ENCODE measurements around the gene UIMC1.

The UIMC1 gene

GRCh38 chr5:176912115-176912514, 94.5 kb downstream of the UIMC1 start:
- TF ChIP-seq CTCF (conservative IDR thresholded peaks at IDR 0.05) (no peak), ZFX (IDR thresholded peaks at IDR 0.05) (no peak)
- H3K27ac ChIP-seq, result no peak overlapping the region

DNA sequence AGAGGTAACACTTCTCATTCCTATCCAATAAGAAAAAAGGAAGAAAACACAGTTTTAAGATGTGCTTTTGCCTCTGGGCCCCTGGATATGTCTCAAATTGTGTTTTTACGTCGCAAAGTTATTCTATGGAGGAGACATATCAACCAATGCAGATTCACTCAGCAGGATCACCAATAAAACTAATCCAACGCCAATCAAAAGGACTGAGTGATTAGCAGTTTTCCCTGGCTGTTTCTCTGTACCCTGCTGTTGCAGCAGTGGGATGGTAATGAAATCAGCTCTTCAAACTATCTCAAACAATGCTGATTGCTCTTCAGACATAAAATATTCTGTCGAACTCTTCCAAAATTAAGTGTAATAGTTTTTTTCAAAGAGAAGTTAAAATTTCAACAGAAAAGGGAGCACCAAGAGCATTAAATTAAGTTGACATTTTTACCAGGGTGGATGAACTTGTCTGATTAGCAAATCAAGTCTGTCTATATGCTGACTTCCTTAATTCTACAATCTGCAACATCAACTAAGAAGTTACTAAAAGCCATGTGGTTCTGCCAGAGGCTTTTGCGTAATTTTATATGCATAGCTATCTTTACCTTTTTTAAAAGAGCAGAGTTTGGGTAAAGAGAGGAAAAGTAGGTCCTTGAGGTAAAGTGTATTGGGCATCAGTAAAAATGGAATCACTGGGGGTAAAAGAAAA, 97.8 kb downstream of the UIMC1 start:
- TF ChIP-seq CTCF (conservative IDR thresholded peaks at IDR 0.05), result no peak
- no peak for TF ChIP-seq ZFX (IDR thresholded peaks at IDR 0.05)
- no peak overlapping the region for H3K27ac ChIP-seq

DNA sequence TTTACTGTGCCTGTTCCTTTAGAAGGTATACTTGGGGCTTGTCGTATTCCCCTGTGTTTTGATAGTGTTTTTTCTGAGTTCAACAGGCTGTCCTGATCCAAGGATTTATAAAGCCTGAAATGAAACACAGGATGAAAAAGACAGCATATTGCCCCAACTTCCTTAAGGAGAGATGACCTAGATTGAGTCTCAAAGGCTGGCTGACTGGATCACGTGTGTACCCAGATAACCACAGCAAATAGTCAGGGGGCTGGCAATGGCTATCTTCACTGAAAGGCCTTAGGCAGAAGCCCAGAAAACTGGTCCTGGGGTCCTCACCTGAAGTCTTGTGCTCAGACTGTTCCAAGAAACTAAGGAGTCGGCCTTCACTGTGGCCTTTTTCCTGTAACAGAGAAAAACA, 99.8 kb downstream of the UIMC1 start:
- no peak overlapping the region for H3K27ac ChIP-seq
- TF ChIP-seq ZFX (IDR thresholded peaks at IDR 0.05), result no peak
- TF ChIP-seq CTCF (conservative IDR thresholded peaks at IDR 0.05), result no peak

DNA sequence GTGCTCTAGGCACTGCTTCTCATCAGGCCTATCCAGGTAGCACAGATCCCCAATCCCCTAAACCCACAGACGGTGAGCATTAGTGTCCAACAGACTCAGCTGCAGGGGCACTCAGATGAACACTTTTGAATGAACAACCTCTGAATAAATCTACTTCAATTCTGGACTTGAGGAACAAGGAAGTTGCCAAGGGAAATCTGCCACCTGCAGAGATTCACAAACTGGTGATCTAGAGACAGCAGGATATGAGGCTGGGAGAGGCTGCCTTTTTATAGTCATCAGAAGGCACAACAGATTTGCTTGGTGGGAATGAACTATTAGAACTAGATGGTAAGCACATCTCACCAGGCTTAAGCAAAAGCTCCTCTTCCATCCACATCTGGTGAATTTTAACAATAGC, 100.5 kb downstream of the UIMC1 start:
- H3K27ac ChIP-seq, result no peak overlapping the region
- TF ChIP-seq ZFX (IDR thresholded peaks at IDR 0.05) (no peak), CTCF (conservative IDR thresholded peaks at IDR 0.05) (no peak)

DNA sequence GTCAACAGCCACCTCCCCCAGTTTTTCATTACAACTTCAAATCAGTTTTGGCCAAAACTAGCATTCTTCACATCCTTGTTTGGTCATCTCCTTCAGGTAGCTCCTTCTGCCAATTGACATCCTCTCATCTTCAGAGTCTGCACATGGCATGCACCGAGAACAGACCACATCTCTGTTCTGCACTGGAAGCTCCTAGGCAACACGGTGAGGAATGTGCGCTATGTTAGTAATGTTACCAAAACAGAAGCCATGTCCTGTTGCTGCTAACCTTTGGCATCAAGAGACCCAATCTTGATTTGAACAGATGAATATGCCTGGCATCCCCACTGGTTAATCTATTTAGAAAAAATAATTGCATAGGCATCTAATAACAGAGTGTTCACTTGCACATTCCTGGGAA, 102.3 kb downstream of the UIMC1 start:
- no peak overlapping the region for H3K27ac ChIP-seq
- TF ChIP-seq ZFX (IDR thresholded peaks at IDR 0.05) (no peak), CTCF (conservative IDR thresholded peaks at IDR 0.05) (no peak)

- H3K27ac ChIP-seq, result no peak overlapping the region
Measured at GRCh38 chr5:176902911-176903664, 103.5 kb downstream of the UIMC1 start.

More at GRCh38 chr5:176902911-176903664, 103.5 kb downstream of the UIMC1 start:
- TF ChIP-seq CTCF (conservative IDR thresholded peaks at IDR 0.05), result no peak
- TF ChIP-seq ZFX (IDR thresholded peaks at IDR 0.05), result no peak
